Left lobe of liver (tissue), 2 donors: ENCODE measurements around the gene UBR2. TPM values are rescaled to one million over a fixed set of nuclear protein-coding genes. Genes with fewer than 3 reads are reported as not detected.
"Not testable (repeated sequence)": the region's sequence is repeated elsewhere in the genome, so short reads cannot be mapped to it uniquely, and the experiment has no call there.

Experiments
- ATAC-seq: fragments of 200-7000 bp; cut with Tn5 transposase; one replicate; pipeline ENCODE4 v1.9.1; 2020; ENCODE audit warnings: mild to moderate bottlenecking, moderate library complexity
- DNase-seq: peaks from one replicate; pipeline ENCODE4 v3.0.0-alpha.2; 2020; ENCODE audit warnings: low spot score
- total RNA-seq: library from RNA; stranded (reverse); gene quantifications from one replicate; pipeline ENCODE4 v1.2.1, GENCODE V29; 2021
- donor health status: DM: no; HTN: no; CAD: no; lungs with moderate emphysema.
- donor health status: DM: no; HTN: yes; CAD: no.

UBR2 gene
- total RNA-seq, 1 donor from 2014 or later: 19.3 TPM

GRCh38 chr6:42615518-42615917, 51.7 kb downstream of the UBR2 start:
- ATAC-seq (no peak), DNase-seq (no peak)

- ATAC-seq (no peak), DNase-seq (no peak)
These were observed 52.9 kb downstream of the UBR2 start for GRCh38 chr6:42616716-42617115.

- ATAC-seq (no peak), DNase-seq (no peak)
These were observed 54.3 kb downstream of the UBR2 start for GRCh38 chr6:42618105-42618504.

- ATAC-seq (no peak), DNase-seq (no peak)
These were observed 54.9 kb downstream of the UBR2 start for GRCh38 chr6:42618686-42619085.

DNA sequence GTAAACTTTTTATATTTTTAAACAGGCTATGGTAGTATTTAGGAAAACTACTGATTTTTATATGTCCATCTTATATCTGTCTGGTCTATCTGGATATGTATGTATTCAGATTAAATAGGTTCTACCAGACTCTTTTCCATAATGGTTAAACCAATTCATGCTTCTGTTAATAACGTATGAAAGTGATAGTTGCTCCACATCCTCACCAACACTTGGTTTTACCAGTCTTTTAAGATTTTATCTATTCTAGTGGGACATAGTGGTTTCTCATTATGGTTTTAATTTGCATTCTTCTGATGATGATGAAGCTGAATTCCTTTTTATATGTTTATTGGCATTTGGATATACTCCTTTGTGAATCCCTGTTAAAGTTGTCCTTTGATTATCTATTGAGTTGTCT, 56.1 kb downstream of the UBR2 start:
- no peak for ATAC-seq

DNA sequence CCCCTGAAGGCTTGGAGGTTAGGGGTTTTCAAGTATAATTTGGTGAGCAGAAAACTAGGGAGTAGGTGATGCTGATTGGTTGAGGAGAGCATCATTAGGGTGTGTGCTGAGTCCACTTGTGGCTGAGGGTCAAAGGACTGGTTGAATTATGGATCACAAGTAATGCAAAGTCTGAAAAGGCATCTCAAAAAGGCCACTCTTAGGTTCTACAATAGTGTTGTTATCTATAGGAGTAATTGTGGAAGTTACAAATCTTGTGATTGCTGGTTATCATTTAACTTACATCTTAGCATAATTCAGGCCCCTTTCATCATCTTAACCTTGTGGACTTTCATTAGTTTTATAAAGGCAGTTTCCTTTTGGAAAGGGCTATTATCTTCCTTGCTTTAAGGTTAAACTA, 60.8 kb downstream of the UBR2 start:
- DNase-seq: no peak
- ATAC-seq: no peak

More for the DNA sequence above, 56.1 kb downstream of the UBR2 start:
- DNase-seq: no peak

DNA sequence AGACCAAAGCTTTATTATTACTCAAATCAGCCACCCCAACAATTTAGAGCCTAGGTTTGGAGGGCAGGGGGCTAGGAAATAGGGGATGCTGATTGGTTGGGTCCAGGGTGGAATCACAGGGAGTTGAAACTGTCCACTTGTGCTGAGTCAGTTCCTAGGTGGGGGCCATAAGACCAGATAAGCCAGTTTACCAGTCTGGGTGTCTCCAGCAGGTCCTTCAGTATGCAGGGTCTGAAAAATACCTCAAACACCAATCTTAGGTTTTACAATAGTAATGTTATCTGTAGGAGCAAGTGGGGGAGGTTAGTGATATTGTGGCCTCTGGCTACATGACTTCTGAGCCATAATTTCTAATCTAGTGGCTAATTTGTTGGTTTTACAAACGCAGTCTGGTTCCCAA, 63.2 kb downstream of the UBR2 start:
- DNase-seq: no peak
- no peak for ATAC-seq

DNA sequence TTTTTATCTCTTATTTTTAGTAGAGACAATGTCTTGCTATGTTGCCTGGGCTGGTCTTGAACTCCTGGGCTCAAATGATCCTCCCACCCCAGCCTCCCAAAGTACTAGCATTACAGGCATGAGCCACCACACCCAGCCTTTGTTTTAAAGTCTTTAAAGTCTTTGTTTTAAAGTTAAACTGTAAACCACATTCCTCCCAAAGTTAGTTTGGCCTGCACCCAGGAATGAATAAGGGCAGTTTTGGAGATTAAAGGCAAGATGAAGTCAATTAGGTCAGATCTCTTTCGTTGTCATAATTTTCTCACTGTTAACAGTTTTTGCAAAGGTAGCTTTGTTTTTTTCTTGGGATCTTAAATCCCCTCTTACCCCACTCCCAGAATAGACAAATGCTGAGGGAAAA, 63.8 kb downstream of the UBR2 start:
- DNase-seq (no peak), ATAC-seq (no peak)

GRCh38 chr6:42628604-42629003, 64.8 kb downstream of the UBR2 start:
- no peak for DNase-seq

DNA sequence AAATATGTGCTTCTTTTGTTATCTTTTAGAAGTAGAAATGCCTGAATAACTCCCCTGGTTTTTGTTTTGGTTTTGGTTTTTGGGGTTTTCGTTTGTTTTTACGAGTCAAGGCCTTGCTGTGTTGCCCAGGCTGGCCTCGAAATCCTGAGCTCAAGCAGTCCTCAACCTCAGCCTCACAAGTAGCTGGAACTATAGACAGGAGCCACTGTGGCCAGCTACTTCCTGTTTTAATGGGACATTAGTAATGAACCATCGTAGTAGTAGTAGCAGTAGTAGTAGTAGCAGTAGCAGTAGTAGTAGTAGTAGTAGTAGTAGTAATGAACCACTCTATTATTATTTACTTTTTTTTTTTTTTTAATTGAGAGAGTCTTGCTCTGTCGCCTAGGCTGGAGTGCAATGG, 66.0 kb downstream of the UBR2 start:
- no peak for ATAC-seq
- DNase-seq: no peak

More at GRCh38 chr6:42628604-42629003, 64.8 kb downstream of the UBR2 start:
- no peak for ATAC-seq

DNA sequence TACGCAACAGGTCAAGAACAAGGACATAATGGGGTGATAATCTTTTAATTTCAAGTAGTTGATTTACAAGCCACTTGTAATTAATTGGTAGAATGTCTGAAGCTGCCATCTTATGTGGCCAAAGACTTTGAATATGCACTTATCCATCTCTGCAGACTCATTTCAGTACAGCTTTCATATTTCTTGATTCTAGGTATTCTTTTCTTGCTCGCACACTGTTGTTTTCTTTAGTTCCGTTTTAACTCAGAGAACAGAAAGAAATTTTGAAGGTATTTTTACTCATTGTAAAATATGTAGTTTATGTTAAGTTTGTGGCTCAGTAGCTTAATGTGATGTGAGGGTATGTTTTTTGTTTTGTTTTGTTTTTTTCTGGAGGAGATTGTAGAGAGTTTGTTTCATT, 73.9 kb downstream of the UBR2 start:
- DNase-seq: no peak
- ATAC-seq: no peak

DNA sequence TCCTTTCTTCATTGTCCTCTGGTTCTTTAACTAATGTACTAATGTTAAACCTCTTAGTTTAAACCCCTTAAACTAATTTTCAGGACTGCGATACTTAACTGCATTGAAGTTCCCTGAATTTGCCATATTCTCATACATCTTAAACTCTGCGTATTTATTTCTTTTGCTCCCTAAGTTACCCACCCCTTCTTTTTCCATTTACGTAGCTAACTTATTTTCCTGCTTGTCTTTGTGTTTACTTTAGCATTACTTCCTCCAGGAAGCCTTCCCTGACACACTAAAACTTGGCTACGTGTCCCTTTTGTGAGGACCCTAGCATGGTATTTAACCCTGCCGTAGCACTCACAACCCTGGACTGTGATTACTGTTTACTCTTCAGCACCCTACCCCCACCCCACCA, 79.0 kb downstream of the UBR2 start:
- DNase-seq: no peak
- no peak for ATAC-seq

DNA sequence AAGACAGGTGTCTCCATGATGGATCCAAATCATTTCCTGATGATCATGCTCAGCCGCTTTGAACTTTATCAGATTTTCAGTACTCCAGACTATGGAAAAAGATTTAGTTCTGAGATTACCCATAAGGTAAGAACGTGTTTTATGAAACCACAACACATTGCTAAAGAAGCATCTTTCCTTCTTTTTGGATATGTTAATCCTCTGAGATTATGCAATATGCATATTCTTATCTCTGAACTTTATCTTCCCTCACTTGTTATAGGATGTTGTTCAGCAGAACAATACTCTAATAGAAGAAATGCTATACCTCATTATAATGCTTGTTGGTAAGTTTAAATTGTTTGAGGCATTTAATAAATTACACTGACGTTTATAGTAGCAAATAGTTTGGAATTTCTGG, 80.4 kb downstream of the UBR2 start:
- no peak for ATAC-seq
- DNase-seq: no peak

DNA sequence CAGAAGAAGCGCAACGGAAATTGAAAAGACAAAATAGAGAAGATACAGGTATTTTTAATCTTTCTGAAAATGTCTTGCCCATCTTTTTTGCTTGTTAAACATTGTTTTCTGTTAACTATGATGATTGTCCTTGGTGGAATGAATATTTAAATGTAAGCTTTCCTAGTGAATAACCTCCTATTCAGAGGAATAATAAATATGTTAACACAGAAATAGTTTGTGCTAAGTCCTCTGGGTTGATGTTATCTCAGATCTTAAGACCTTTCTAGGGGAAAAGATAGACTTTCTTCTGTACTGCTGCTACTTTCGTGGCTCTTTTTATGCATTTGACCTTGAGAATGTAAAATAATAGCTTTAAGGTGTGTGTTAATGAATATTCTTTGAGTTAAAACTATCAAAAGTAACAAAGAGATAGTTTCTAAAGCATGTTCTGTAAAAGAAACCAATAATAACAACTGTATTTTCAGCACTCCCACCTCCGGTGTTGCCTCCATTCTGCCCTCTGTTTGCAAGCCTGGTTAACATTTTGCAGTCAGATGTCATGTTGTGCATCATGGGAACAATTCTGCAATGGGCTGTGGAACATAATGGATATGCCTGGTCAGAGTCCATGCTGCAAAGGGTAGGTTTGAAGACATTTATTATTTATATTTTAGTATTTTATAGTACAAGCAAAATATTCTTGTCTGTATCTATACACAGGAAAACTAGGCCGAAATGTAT, 88.4 kb downstream of the UBR2 start:
- no peak for DNase-seq
- ATAC-seq: no peak

GRCh38 chr6:42653851-42654250, 90.0 kb downstream of the UBR2 start:
- ATAC-seq (no peak), DNase-seq (no peak)

DNA sequence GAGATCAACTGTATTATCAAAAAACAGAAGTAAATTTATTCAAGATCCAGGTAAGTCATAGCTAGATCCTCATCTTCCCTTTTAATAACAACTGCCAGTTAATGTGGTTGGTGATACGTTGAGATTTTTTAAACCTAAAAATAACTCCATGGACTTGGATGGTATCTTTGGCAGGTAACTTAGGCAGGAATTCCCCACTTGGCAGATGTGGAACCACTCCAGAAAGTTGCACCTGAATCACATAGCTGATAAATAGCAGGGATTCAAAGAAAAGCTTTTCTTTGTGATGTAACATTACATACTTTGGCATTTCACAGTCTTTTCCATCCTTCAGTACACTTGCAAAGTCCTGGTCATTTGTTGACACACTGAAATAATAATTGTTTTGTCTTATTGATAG, 96.0 kb downstream of the UBR2 start:
- no peak for DNase-seq
- ATAC-seq: no peak

- DNase-seq (peak; percentile 75), ATAC-seq (peak; percentile 97)
These were observed 97.8 kb downstream of the UBR2 start for GRCh38 chr6:42661540-42662153.

- no peak for ATAC-seq
- no peak for DNase-seq
These were observed 100.9 kb downstream of the UBR2 start for GRCh38 chr6:42664718-42665117.

- ATAC-seq, DNase-seq: not testable (repeated sequence)
These were observed 110.5 kb downstream of the UBR2 start for GRCh38 chr6:42674368-42674767.

GRCh38 chr6:42674780-42675179, 111.0 kb downstream of the UBR2 start:
- ATAC-seq: no peak
- DNase-seq: no peak

- DNase-seq (no peak), ATAC-seq (no peak)
These were observed 115.5 kb downstream of the UBR2 start for GRCh38 chr6:42679358-42679757.

DNA sequence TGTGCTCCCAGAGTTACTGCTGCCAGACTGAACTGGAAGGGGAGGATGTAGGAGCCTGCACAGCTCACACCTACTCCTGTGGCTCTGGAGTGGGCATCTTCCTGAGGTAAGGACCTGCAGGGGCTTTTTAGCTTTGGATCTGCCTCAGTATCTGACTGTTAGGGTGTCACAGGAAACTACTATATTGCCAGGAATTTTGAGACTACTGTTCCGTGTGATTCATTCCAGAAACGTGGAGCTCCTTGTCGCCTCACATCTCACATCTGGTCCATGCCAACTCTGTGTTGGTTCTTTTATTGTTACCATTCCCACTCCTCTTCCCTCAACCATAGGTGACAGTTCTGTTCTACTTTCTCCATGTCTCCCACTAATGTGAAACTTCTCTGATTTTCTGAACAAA, 124.5 kb downstream of the UBR2 start:
- no peak for DNase-seq
- no peak for ATAC-seq

DNA sequence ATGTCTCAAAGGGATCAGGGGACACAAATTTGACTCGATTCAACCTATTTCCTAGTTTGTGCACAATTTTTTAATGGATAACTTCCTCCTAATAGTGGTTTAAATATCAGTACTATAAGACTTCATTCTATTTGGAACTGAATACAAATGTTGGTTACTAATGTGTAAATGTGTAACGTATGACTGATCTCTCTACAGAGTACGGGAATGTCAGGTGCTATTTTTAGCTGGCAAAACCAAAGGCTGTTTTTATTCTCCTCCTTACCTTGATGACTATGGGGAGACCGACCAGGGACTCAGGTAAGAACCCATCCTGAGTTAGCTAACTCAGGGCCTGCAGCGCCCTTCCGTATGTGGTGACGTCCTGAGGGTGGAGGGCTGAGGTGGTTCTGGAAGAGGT, 125.5 kb downstream of the UBR2 start:
- no peak for DNase-seq
- ATAC-seq: no peak
